ENCODE results near the gene PHACTR4. TPM values are rescaled to one million over a fixed set of nuclear protein-coding genes. Genes with fewer than 3 reads are reported as not detected.

PHACTR4 gene
- total RNA-seq, 1 experiment from 2014 or later, result 52.9 TPM

DNA sequence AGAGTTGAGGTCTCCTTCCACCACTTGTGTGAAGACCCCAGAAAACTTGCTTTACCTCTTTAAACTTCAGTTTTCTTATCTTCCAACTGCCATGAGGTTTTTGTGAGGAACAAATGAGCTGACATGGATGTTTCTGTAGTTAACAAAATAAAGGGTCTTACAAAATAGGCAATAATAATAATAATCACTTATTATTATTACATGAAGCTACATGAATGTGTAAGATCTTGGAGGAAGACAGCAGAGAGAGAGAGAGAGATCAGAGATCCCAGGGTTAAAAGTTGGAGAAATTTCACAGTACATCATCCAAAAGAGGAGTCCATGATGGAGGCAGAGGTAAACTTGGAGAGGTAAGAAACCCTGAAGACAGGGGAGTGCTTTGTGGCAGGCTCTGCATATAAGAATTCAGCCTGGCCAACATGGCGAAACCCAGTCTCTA is 147.0 kb downstream of the PHACTR4 start:
- H3K27ac Mint-ChIP-seq, result peak overlapping the region; percentile 87
- H3K9me3 Mint-ChIP-seq, result no peaks in the 10 kb centered on the region
- H3K4me3 Mint-ChIP-seq, result no peak overlapping the region
- ChIA-PET CTCF (interaction anchor here (0.5 to 1.8 kb wide), 3 partner anchors 36 to 89 kb away, joined by 3 to 5 read pairs (median 3); partner anchors contain the start of gene TRNAU1AP), POLR2A (interaction anchor here (0.7 to 2.7 kb wide), 2 partner anchors 65 to 66 kb away, joined by 6 to 9 read pairs; no protein-coding TSS in a partner anchor)
- H3K36me3 Mint-ChIP-seq, result peaks cover 31% of the 10 kb centered on the region
- peaks cover 35% of the 10 kb centered on the region for H3K4me1 Mint-ChIP-seq
- TF ChIP-seq, protein P1, sequence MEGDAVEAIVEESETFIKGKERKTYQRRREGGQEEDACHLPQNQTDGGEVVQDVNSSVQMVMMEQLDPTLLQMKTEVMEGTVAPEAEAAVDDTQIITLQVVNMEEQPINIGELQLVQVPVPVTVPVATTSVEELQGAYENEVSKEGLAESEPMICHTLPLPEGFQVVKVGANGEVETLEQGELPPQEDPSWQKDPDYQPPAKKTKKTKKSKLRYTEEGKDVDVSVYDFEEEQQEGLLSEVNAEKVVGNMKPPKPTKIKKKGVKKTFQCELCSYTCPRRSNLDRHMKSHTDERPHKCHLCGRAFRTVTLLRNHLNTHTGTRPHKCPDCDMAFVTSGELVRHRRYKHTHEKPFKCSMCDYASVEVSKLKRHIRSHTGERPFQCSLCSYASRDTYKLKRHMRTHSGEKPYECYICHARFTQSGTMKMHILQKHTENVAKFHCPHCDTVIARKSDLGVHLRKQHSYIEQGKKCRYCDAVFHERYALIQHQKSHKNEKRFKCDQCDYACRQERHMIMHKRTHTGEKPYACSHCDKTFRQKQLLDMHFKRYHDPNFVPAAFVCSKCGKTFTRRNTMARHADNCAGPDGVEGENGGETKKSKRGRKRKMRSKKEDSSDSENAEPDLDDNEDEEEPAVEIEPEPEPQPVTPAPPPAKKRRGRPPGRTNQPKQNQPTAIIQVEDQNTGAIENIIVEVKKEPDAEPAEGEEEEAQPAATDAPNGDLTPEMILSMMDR (IDR thresholded peaks at IDR 0.05), result no peak
- TF ChIP-seq NFE2L1 (CRISPR knock-in tag; IDR thresholded peaks at IDR 0.05), result no peak
- TF ChIP-seq CREM (CRISPR knock-in tag; IDR thresholded peaks at IDR 0.05), result no peak
- no peak for TF ChIP-seq TEAD4 (CRISPR knock-in tag; IDR thresholded peaks at IDR 0.05)
- DNase-seq (ENCODE audit: low spot score) (no peak), ATAC-seq (no peak)
- no peaks in the 10 kb centered on the region for H3K27me3 Mint-ChIP-seq (ENCODE audit: low read depth)

DNA sequence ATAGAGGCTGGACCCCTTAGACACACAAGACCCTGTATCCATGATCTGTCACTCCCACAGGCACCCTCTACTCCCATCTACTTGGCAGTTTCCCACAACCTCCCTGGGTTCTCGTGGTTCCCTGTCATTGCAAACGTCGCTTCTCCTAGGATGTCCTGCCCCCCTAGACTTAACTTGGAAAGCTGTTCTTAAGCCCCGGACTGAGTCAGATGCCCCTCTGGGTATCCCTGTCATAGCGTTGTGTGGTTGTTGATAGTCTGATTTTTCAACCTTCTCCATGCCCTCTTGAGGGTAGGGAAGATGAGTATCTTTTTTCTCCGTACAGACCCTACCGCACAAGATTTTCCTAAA is 148.1 kb downstream of the PHACTR4 start:
- peak overlapping the region; percentile 70 for H3K4me3 Mint-ChIP-seq
- POLR2A ChIA-PET, result no interaction called here
- CTCF ChIA-PET, result interaction anchor here (0.7 to 1.5 kb wide), 5 partner anchors 36 to 360 kb away, joined by 3 to 6 read pairs (median 5); partner anchors contain the start of genes RAB42, TRNAU1AP and YTHDF2
- H3K27me3 Mint-ChIP-seq (ENCODE audit: low read depth), result no peaks in the 10 kb centered on the region
- H3K27ac Mint-ChIP-seq, result peak overlapping the region; percentile 87
- TF ChIP-seq ZNF671 (CRISPR knock-in tag; IDR thresholded peaks at IDR 0.05) (0 out of 2 replicates have a peak, but pooled peaks have one; percentile 19), ZNF219 (CRISPR knock-in tag; IDR thresholded peaks at IDR 0.05; ENCODE audit: borderline replicate concordance) (no peak), GABPB1 (CRISPR knock-in tag; IDR thresholded peaks at IDR 0.05) (no peak)
- TF ChIP-seq, protein P2, sequence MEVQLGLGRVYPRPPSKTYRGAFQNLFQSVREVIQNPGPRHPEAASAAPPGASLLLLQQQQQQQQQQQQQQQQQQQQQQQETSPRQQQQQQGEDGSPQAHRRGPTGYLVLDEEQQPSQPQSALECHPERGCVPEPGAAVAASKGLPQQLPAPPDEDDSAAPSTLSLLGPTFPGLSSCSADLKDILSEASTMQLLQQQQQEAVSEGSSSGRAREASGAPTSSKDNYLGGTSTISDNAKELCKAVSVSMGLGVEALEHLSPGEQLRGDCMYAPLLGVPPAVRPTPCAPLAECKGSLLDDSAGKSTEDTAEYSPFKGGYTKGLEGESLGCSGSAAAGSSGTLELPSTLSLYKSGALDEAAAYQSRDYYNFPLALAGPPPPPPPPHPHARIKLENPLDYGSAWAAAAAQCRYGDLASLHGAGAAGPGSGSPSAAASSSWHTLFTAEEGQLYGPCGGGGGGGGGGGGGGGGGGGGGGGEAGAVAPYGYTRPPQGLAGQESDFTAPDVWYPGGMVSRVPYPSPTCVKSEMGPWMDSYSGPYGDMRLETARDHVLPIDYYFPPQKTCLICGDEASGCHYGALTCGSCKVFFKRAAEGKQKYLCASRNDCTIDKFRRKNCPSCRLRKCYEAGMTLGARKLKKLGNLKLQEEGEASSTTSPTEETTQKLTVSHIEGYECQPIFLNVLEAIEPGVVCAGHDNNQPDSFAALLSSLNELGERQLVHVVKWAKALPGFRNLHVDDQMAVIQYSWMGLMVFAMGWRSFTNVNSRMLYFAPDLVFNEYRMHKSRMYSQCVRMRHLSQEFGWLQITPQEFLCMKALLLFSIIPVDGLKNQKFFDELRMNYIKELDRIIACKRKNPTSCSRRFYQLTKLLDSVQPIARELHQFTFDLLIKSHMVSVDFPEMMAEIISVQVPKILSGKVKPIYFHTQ (CRISPR knock-in tag; IDR thresholded peaks at IDR 0.05), result peak; percentile 43; the same call in 1 of the 2 replicates
- H3K36me3 Mint-ChIP-seq, result peaks cover 23% of the 10 kb centered on the region
- DNase-seq (ENCODE audit: low spot score) (no peak), ATAC-seq (peak; percentile 0; the same call in 1 of the 2 replicates)
- no peaks in the 10 kb centered on the region for H3K9me3 Mint-ChIP-seq
- H3K4me1 Mint-ChIP-seq, result peaks cover 42% of the 10 kb centered on the region

DNA sequence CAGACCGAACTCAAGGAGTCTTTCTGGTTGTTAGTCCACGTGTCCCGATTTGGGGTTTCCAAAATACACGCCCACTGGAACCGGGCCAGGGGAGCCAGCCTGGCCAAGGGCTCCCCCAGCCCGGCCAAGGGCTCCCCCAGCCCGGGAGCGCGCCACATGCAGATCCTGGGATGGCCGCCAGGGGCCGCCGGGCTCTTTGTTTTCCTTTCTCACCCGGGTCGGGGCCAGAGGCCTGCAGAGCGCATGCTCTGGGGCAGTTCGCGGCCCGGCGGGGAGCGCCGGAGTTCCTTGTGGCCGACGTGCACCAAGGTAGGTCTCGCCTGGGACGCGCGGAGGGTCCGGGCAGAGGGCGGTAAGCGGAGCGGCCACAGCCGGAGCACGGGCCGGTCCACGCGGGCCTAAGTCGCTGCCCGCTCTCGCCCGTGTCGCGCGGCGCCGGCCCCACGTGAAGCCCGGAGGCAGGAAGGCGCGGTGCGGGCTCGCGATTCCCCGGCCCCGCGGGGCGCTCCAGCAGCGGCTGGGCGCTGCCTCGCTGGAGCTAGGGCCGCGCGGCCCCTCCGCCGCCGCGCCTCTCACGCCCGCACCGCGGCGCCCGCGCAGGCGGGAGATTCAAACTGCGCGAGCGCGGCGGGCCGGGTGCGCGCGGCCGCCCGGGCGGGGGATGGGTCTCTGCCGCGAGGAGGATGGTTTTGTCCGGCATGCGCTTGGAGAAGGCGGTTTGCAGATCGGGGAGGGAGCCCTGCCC is 148.6 kb downstream of the PHACTR4 start:
- H3K4me1 Mint-ChIP-seq, result peaks cover 44% of the 10 kb centered on the region
- ATAC-seq, result peak; percentile 40
- no peak for TF ChIP-seq NR3C1 (CRISPR knock-in tag; conservative IDR thresholded peaks at IDR 0.05; ENCODE audit: low read depth)
- TF ChIP-seq, protein P1 (IDR thresholded peaks at IDR 0.05), result peak; percentile 99
- TF ChIP-seq ZNF317 (CRISPR knock-in tag; IDR thresholded peaks at IDR 0.05; ENCODE audit: borderline replicate concordance, low read depth), result no peak
- TF ChIP-seq, protein P2 (CRISPR knock-in tag; IDR thresholded peaks at IDR 0.05), result no peak
- TF ChIP-seq ESRRA (CRISPR knock-in tag; IDR thresholded peaks at IDR 0.05; ENCODE audit: borderline replicate concordance), result no peak
- peak; percentile 68; the same call in 1 of the 2 replicates for TF ChIP-seq EMX1 (CRISPR knock-in tag; IDR thresholded peaks at IDR 0.05)
- no peak for TF ChIP-seq RORB (CRISPR knock-in tag; IDR thresholded peaks at IDR 0.05)
- TF ChIP-seq ETV6 (CRISPR knock-in tag; IDR thresholded peaks at IDR 0.05), result peak; percentile 76
- no peak for TF ChIP-seq MXD4 (CRISPR knock-in tag; IDR thresholded peaks at IDR 0.05; ENCODE audit: borderline replicate concordance)
- TF ChIP-seq, protein P3, sequence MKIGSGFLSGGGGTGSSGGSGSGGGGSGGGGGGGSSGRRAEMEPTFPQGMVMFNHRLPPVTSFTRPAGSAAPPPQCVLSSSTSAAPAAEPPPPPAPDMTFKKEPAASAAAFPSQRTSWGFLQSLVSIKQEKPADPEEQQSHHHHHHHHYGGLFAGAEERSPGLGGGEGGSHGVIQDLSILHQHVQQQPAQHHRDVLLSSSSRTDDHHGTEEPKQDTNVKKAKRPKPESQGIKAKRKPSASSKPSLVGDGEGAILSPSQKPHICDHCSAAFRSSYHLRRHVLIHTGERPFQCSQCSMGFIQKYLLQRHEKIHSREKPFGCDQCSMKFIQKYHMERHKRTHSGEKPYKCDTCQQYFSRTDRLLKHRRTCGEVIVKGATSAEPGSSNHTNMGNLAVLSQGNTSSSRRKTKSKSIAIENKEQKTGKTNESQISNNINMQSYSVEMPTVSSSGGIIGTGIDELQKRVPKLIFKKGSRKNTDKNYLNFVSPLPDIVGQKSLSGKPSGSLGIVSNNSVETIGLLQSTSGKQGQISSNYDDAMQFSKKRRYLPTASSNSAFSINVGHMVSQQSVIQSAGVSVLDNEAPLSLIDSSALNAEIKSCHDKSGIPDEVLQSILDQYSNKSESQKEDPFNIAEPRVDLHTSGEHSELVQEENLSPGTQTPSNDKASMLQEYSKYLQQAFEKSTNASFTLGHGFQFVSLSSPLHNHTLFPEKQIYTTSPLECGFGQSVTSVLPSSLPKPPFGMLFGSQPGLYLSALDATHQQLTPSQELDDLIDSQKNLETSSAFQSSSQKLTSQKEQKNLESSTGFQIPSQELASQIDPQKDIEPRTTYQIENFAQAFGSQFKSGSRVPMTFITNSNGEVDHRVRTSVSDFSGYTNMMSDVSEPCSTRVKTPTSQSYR (CRISPR knock-in tag; IDR thresholded peaks at IDR 0.05), result no peak

More for the DNA sequence above, 148.6 kb downstream of the PHACTR4 start:
- CTCF ChIA-PET, result interaction anchor here (0.8 to 1.5 kb wide), 4 partner anchors 35 to 359 kb away, joined by 3 to 6 read pairs (median 4); partner anchors contain the start of genes TRNAU1AP and YTHDF2
- peak; percentile 96 for DNase-seq (ENCODE audit: low spot score)
- POLR2A ChIA-PET, result interaction anchor here (0.6 to 3.2 kb wide), 7 partner anchors 11 to 80 kb away, joined by 3 to 22 read pairs (median 5); partner anchors contain the start of gene TRNAU1AP
- Mint-ChIP-seq H3K4me3 (peak overlapping the region; percentile 80), H3K36me3 (peaks cover 18% of the 10 kb centered on the region), H3K9me3 (no peaks in the 10 kb centered on the region), H3K27me3 (ENCODE audit: low read depth) (no peaks in the 10 kb centered on the region), H3K27ac (peak overlapping the region; percentile 87)
